Chondrocyte (in vitro differentiated cells): Measurements from ENCODE around the gene ST7. TPM values are rescaled to one million over a fixed set of nuclear protein-coding genes. Genes with fewer than 3 reads are reported as not detected.

ENCODE experiments used
- DNase-seq: peaks from one replicate; pipeline ENCODE4 v3.0.0; 2021; ENCODE audit warnings: mixed read lengths, low spot score
- H3K27ac Mint-ChIP-seq: one replicate; pipeline ENCODE4 v1.8.0; 2021; ENCODE audit warnings: mild to moderate bottlenecking, moderate library complexity, mixed read lengths; ENCODE audit not compliant: unreplicated experiment
- H3K27me3 Mint-ChIP-seq: 2 replicates; pipeline ENCODE4 v1.8.0; 2021; ENCODE audit warnings: low read depth, mixed read lengths
- H3K36me3 Mint-ChIP-seq: 2 replicates; pipeline ENCODE4 v1.8.0; 2021; ENCODE audit warnings: low read depth, mixed read lengths
- H3K4me1 Mint-ChIP-seq: 2 replicates; pipeline ENCODE4 v1.8.0; 2021; ENCODE audit warnings: low read depth, mild to moderate bottlenecking, mixed read lengths
- H3K4me3 Mint-ChIP-seq: one replicate; pipeline ENCODE4 v1.8.0; 2021; ENCODE audit warnings: mild to moderate bottlenecking, moderate library complexity, mixed read lengths; ENCODE audit not compliant: unreplicated experiment
- H3K9me3 Mint-ChIP-seq: 2 replicates; pipeline ENCODE4 v1.8.0; 2021; ENCODE audit warnings: low read depth, mixed read lengths
- total RNA-seq: library from RNA; stranded (reverse); gene quantifications from 3 replicates; pipeline ENCODE4 v1.2.1, GENCODE V29; 2021
- TF ChIP-seq, protein P1 (sequence below): fragments of 200-600 bp; sonication (generic); IDR thresholded peaks from 2 replicates; pipeline ENCODE4 v1.5.0; 2021; ENCODE audit warnings: antibody characterized with exemption, mild to moderate bottlenecking, moderate library complexity

Gene ST7
- total RNA-seq, 1 donor from 2014 or later = 69.7 TPM

DNA sequence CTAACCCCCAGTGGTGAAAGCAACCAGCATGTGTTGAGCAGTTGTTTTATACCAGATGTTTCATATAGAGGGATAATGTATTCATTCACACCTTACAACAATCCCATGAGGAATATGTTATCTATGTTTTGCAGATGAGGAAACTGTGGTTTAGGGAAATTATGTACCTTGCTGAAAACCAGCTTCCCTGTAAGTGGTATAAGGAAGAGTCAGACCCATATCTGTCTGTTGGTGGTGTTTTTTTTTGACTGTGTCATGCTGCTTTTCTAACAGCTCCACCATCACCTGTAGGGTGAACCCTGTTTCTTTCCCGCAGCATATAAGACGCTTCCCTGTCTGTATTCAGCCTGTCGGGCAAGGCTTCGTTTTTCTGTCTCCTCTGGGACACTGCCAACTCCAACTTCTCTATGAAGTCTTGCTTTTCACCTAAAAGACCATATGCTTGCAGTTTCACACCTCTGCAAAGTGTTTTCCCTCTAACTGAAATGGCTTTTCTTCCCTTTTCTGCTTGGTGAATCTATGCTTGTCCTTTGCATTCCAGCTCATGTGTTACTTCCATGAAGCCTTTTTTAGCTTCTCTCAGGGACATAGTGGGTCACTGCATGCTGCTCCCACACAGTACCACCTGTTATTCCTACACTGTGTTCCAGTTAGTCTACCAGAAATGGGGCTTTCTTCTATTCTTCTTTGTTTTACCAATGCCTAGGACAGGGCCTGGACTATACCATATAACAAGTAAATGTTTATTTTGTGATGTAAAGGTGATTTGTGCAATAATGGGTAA lies 92.8 kb downstream of the ST7 start:
- no peak overlapping the region for H3K4me3 Mint-ChIP-seq
- H3K27me3 Mint-ChIP-seq = no peaks in the 10 kb centered on the region
- H3K36me3 Mint-ChIP-seq = peaks cover 6% of the 10 kb centered on the region
- H3K9me3 Mint-ChIP-seq = peaks cover 3% of the 10 kb centered on the region
- no peak overlapping the region for H3K27ac Mint-ChIP-seq
- no peak for DNase-seq
- TF ChIP-seq, protein P1, sequence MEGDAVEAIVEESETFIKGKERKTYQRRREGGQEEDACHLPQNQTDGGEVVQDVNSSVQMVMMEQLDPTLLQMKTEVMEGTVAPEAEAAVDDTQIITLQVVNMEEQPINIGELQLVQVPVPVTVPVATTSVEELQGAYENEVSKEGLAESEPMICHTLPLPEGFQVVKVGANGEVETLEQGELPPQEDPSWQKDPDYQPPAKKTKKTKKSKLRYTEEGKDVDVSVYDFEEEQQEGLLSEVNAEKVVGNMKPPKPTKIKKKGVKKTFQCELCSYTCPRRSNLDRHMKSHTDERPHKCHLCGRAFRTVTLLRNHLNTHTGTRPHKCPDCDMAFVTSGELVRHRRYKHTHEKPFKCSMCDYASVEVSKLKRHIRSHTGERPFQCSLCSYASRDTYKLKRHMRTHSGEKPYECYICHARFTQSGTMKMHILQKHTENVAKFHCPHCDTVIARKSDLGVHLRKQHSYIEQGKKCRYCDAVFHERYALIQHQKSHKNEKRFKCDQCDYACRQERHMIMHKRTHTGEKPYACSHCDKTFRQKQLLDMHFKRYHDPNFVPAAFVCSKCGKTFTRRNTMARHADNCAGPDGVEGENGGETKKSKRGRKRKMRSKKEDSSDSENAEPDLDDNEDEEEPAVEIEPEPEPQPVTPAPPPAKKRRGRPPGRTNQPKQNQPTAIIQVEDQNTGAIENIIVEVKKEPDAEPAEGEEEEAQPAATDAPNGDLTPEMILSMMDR = no peak
- peaks cover 84% of the 10 kb centered on the region for H3K4me1 Mint-ChIP-seq

DNA sequence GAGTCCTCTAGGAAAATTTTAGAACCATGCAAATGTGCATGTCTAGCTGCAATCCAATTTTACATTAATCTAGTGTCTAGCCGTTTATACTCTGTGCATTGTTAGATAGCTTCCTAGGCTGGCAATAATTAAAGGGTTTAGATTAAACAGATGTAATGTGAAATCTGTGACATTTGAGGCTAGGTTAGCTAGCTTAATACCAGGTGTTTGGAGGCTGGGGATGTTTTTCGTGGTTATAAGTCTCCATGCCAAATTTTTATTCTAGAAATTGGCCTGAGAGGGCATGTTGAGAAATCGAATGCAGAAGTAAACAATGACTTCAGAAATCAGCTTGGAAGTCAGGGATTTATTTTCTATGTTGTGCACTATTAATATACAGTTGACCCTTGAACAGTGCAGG lies 94.2 kb downstream of the ST7 start:
- TF ChIP-seq, protein P1 = no peak
- no peak overlapping the region for H3K4me3 Mint-ChIP-seq
- H3K27ac Mint-ChIP-seq = no peak overlapping the region
- no peaks in the 10 kb centered on the region for H3K27me3 Mint-ChIP-seq
- H3K9me3 Mint-ChIP-seq = no peaks in the 10 kb centered on the region
- no peak for DNase-seq
- H3K4me1 Mint-ChIP-seq = peaks cover 83% of the 10 kb centered on the region
- peaks cover 3% of the 10 kb centered on the region for H3K36me3 Mint-ChIP-seq

DNA sequence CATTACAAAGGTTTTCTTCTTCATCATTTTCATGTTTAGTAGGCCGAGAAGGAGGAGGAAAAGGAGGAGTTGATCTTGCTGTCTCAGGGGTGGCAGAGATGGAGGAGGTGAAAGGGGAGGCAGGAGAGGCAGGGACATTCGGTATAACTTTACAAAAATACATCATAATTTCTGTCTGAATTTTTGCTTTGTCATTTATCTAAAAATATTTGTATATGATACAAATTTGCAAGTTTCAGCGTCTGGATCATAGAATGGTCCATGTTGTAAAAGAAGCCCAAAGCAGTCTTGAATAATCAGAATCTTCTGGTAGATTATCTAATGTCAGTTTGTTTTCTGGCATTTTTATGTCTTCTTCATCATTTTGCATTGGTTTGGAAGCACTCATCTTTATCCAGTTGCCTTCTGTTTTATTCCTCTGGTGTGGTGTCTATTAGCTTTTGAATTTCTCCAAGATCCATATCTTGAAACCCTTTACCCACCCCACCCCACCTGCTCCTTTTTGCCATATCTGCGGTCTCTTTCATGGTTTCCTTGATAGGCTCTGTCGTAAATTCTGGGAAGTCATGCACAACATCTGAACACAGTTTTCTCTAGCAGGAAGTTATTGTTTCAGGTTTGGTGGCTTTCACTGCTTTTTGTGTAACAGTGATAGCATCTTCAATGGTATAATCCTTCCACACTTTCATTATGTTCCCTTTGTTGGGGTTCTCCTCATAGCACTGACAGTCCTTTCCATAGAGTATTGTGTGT lies 95.0 kb downstream of the ST7 start:
- TF ChIP-seq, protein P1 = no peak
- Mint-ChIP-seq H3K27me3 (no peaks in the 10 kb centered on the region), H3K4me1 (peaks cover 82% of the 10 kb centered on the region), H3K9me3 (no peaks in the 10 kb centered on the region), H3K27ac (peak overlapping the region; percentile 59), H3K36me3 (peaks cover 4% of the 10 kb centered on the region), H3K4me3 (no peak overlapping the region)
- DNase-seq = no peak

DNA sequence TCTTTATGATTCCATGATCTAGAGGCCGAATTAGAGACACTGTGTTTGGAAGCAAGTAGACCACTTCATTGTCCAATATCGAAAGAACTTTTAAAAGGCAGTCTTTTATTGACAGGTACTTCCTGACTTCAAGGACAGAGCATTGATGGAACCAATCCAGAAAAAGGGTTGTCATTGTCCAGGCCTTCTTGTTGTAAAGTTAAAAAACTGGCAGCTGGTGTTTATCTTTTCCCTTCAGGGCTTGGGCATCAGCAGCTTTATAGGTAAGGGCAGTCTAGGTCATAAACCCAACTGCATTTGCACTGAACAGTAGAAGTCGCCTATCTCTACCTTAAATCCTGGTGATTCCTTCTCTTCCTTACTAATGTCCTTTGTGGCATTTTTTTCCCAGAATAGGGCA lies 95.6 kb downstream of the ST7 start:
- peaks cover 82% of the 10 kb centered on the region for H3K4me1 Mint-ChIP-seq
- DNase-seq = no peak
- no peaks in the 10 kb centered on the region for H3K27me3 Mint-ChIP-seq
- H3K9me3 Mint-ChIP-seq = no peaks in the 10 kb centered on the region
- peaks cover 7% of the 10 kb centered on the region for H3K36me3 Mint-ChIP-seq
- no peak overlapping the region for H3K27ac Mint-ChIP-seq
- TF ChIP-seq, protein P1 = no peak
- no peak overlapping the region for H3K4me3 Mint-ChIP-seq

DNA sequence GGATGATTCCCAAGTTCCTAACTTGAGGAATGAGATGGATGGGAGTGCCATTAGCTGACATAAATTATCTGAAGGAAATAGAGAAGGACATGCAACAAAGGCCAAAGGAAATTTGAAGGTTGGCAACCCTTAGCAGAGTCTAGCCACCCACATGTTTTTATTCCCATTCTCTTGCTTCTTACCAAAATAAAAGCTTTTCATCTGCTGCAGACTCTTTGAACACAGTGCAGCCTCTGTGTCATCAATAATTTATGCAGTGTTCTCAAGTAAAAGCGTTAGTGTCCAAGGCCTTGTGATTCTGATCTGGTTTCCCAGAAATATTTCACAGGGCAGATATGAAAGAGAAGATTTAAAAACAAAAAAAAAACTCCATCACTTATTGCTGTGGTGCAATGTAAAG lies 98.5 kb downstream of the ST7 start:
- TF ChIP-seq, protein P1 = no peak
- Mint-ChIP-seq H3K4me1 (peaks cover 67% of the 10 kb centered on the region), H3K36me3 (peaks cover 4% of the 10 kb centered on the region), H3K27ac (peak overlapping the region; percentile 69), H3K9me3 (no peaks in the 10 kb centered on the region), H3K4me3 (no peak overlapping the region), H3K27me3 (no peaks in the 10 kb centered on the region)
- DNase-seq = no peak
